ENCODE measurements around the gene PRKAA1.

GRCh38 chr5:40778133-40778532 lies 20.0 kb downstream of the PRKAA1 start:
- TF ChIP-seq TAF1 (CRISPR knock-in tag; IDR thresholded peaks at IDR 0.05) (no peak), CEBPG (CRISPR knock-in tag; IDR thresholded peaks at IDR 0.05) (no peak), CEBPB (IDR thresholded peaks at IDR 0.05; ENCODE audit: borderline replicate concordance, low read depth, low read length) (no peak), MYC (CRISPR knock-in tag; IDR thresholded peaks at IDR 0.05; ENCODE audit: borderline replicate concordance) (no peak), POLR2AphosphoS5 (IDR thresholded peaks at IDR 0.05; ENCODE audit: low read depth, low read length) (no peak), MAZ (IDR thresholded peaks at IDR 0.05; ENCODE audit: borderline replicate concordance, low read depth, low read length) (no peak), MAZ (CRISPR knock-in tag; IDR thresholded peaks at IDR 0.05; ENCODE audit: low read depth) (no peak), FOXO1 (CRISPR knock-in tag; IDR thresholded peaks at IDR 0.05) (no peak), FOXK1 (CRISPR knock-in tag; IDR thresholded peaks at IDR 0.05; ENCODE audit: borderline replicate concordance, low read depth) (no peak), CTCF (CRISPR knock-in tag; IDR thresholded peaks at IDR 0.05) (no peak), POLR2A (IDR thresholded peaks at IDR 0.05; ENCODE audit: insufficient read depth in 1 of 2, low read depth in 2 of 2, low read length in 2 of 2) (no peak), ZNF17 (CRISPR knock-in tag; IDR thresholded peaks at IDR 0.05) (no peak), ZFP37 (CRISPR knock-in tag; IDR thresholded peaks at IDR 0.05; ENCODE audit: borderline replicate concordance) (no peak)

Data from HepG2 (cell line).